K562 (cell line): ENCODE measurements around the gene CMTM4. TPM values are rescaled to one million over a fixed set of nuclear protein-coding genes. Genes with fewer than 3 reads are reported as not detected.
A peak's percentile ranks its signal among the peaks of the same experiment; 100 is the strongest.

Experiments
- ATF2 ChIP-seq: sonication (generic); formaldehyde crosslinking; IDR thresholded peaks from 2 replicates; pipeline ENCODE4 v1.8.1; 2022; ENCODE audit warnings: missing genetic modification reagents
- BCL6 ChIP-seq: fragments of 250-450 bp; sonication (Bioruptor Pico); IDR thresholded peaks from 2 replicates; pipeline ENCODE4 v1.4.0; 2020
- CGGBP1 ChIP-seq: fragments of 250-450 bp; sonication (Bioruptor Pico); IDR thresholded peaks from 2 replicates; pipeline ENCODE4 v1.9.0; 2021; ENCODE audit warnings: mild to moderate bottlenecking
- COPS2 ChIP-seq: fragments of 450-650 bp; conservative IDR thresholded peaks from 2 replicates; pipeline ENCODE4 v1.6.1; 2016; ENCODE audit warnings: mild to moderate bottlenecking, moderate library complexity
- CREBBP ChIP-seq: IDR thresholded peaks from one replicate; pipeline ENCODE4 v1.6.1; 2012; ENCODE audit warnings: low read depth, mild to moderate bottlenecking, control low read depth, inconsistent platforms, low read length
- CREM ChIP-seq: IDR thresholded peaks from 2 replicates; pipeline ENCODE4 v1.6.1; 2014; ENCODE audit warnings: antibody characterized with exemption, low read depth
- CSDE1 ChIP-seq, 2 experiments: fragments of 450-650 bp; IDR thresholded peaks; 2 replicates each; pipeline ENCODE4 v1.6.1; 2016; ENCODE audit warnings: mild to moderate bottlenecking in 1 of 2
- ESRRA ChIP-seq: fragments of 450-650 bp; IDR thresholded peaks from 2 replicates; pipeline ENCODE4 v1.6.1; 2014; ENCODE audit warnings: low read depth, mild to moderate bottlenecking, moderate library complexity, borderline replicate concordance
- FIP1L1 ChIP-seq: fragments of 200-400 bp; formaldehyde crosslinking; IDR thresholded peaks from 2 replicates; pipeline ENCODE4 v1.6.1; 2018; ENCODE audit warnings: mild to moderate bottlenecking, low read depth, low read length; ENCODE audit not compliant: poor library complexity, severe bottlenecking
- GABPB1 ChIP-seq: sonication (generic); formaldehyde crosslinking; IDR thresholded peaks from 2 replicates; pipeline ENCODE4 v1.8.0; 2022; ENCODE audit warnings: mild to moderate bottlenecking, missing genetic modification reagents
- HDAC3 ChIP-seq: fragments of 450-650 bp; IDR thresholded peaks from 2 replicates; pipeline ENCODE4 v1.6.1; 2018; ENCODE audit warnings: borderline replicate concordance, mild to moderate bottlenecking, moderate library complexity; ENCODE audit not compliant: partially characterized antibody
- JUND ChIP-seq, 2 experiments: IDR thresholded peaks; 2 replicates in 1 of 2; 3 replicates in 1 of 2; pipeline ENCODE4 v1.6.1; 2011; ENCODE audit warnings: borderline replicate concordance in 2 of 2, low read depth in 2 of 2, low read length in 2 of 2, improper control_type of control experiment in 1 of 2, missing biosample characterization in 1 of 2, missing genetic modification characterization in 1 of 2, missing genetic modification reagents in 1 of 2
- MIER1 ChIP-seq: fragments of 450-650 bp; IDR thresholded peaks from 2 replicates; pipeline ENCODE4 v1.6.1; 2016; ENCODE audit warnings: antibody characterized with exemption, mild to moderate bottlenecking, low read depth
- MTA2 ChIP-seq: fragments of 450-650 bp; IDR thresholded peaks from 2 replicates; pipeline ENCODE4 v1.6.1; 2016; ENCODE audit warnings: low read depth
- POU5F1 ChIP-seq: fragments of 150-350 bp; IDR thresholded peaks from 2 replicates; pipeline ENCODE4 v1.6.1; 2014; ENCODE audit warnings: borderline replicate concordance, low read length, low read depth, mild to moderate bottlenecking; ENCODE audit not compliant: partially characterized antibody
- SMARCA5 ChIP-seq: fragments of 450-650 bp; IDR thresholded peaks from 2 replicates; pipeline ENCODE4 v1.6.1; 2016
- SMARCC2 ChIP-seq: fragments of 450-650 bp; IDR thresholded peaks from 2 replicates; pipeline ENCODE4 v1.6.1; 2017; ENCODE audit warnings: antibody characterized with exemption, moderate library complexity, mild to moderate bottlenecking, low read depth
- STAG1 ChIP-seq: sonication (generic); formaldehyde crosslinking; IDR thresholded peaks from 2 replicates; pipeline ENCODE4 v1.5.0; 2020; ENCODE audit warnings: missing genetic modification reagents, borderline replicate concordance
- TFAP4 ChIP-seq: sonication (generic); formaldehyde crosslinking; IDR thresholded peaks from 2 replicates; pipeline ENCODE4 v1.8.0; 2022; ENCODE audit warnings: missing genetic modification reagents, mild to moderate bottlenecking, moderate library complexity, borderline replicate concordance
- XRCC4 ChIP-seq: IDR thresholded peaks from one replicate; pipeline ENCODE4 v1.6.1; 2011; ENCODE audit not compliant: insufficient read depth, insufficient read length; ENCODE audit errors: extremely low read depth
- ZBTB9 ChIP-seq: fragments of 450-650 bp; formaldehyde crosslinking; IDR thresholded peaks from 2 replicates; pipeline ENCODE4 v1.4.0; 2020; ENCODE audit warnings: mild to moderate bottlenecking, moderate library complexity
- ZNF143 ChIP-seq: sonication (generic); formaldehyde crosslinking; IDR thresholded peaks from 2 replicates; pipeline ENCODE4 v1.9.0; 2022; ENCODE audit warnings: mild to moderate bottlenecking, missing genetic modification reagents
- ZNF174 ChIP-seq: fragments of 250-450 bp; sonication (Bioruptor Pico); IDR thresholded peaks from 2 replicates; pipeline ENCODE4 v1.4.0; 2020; ENCODE audit warnings: mild to moderate bottlenecking
- ZNF175 ChIP-seq: fragments of 200-800 bp; sonication (Bioruptor generic); IDR thresholded peaks from 2 replicates; pipeline ENCODE4 v1.6.1; 2016; ENCODE audit warnings: low read depth, mild to moderate bottlenecking, missing genetic modification characterization, missing compliant biosample characterization
- ZNF280B ChIP-seq: fragments of 250-450 bp; sonication (Bioruptor Pico); IDR thresholded peaks from 2 replicates; pipeline ENCODE4 v1.5.1; 2021; ENCODE audit warnings: mild to moderate bottlenecking
- ZNF316 ChIP-seq: fragments of 450-650 bp; IDR thresholded peaks from 2 replicates; pipeline ENCODE4 v1.6.1; 2016
- polyA plus RNA-seq, 8 experiments: library from polyadenylated mRNA; depleted of rRNA in 4 of 8; stranded (reverse) in 5 of 8; unstranded in 3 of 8; fragments of >200 nt; fragmentation: Nextera tagmentation in 2 of 8; fragmentation: Illumina TruSeq in 1 of 8; extraction: Ambion mirVana in 2 of 8; extraction: Trizol in 1 of 8; gene quantifications; 2 replicates each; pipeline versions ENCODE4 v1.2.1 to v1.2.3, GENCODE V29; 2011 to 2014; ENCODE audit warnings: inconsistent platforms in 1 of 8, missing spikeins in 1 of 8
- total RNA-seq, 7 experiments: library from RNA; depleted of rRNA in 6 of 7; stranded (reverse); fragments of >200 nt in 6 of 7; fragmentation: Illumina TruSeq in 2 of 7; extraction: Trizol in 2 of 7; gene quantifications; 2 replicates each; pipeline versions ENCODE4 v1.2.1 to v1.2.3, GENCODE V29; 2011 to 2021; ENCODE audit warnings: low replicate concordance in 1 of 7

The CMTM4 gene
- total and polyA plus RNA-seq, 9 of the 15 experiments (the other 6 are each of a cell fraction or from before 2014, with no cell fraction given): 2.0 to 21.3 (median 12.5) TPM

- peak; percentile 36 for TF ChIP-seq HDAC3
- TF ChIP-seq FIP1L1: no peak
- no peak for TF ChIP-seq ZNF316
- TF ChIP-seq BCL6 (CRISPR knock-in tag): no peak
- TF ChIP-seq ZNF143 (CRISPR knock-in tag): no peak
- TF ChIP-seq CSDE1 (IDR thresholded peaks at IDR 0.05): no peak
- 0 out of 2 replicates have a peak, but pooled peaks have one; percentile 26 for TF ChIP-seq JUND (IDR thresholded peaks at IDR 0.05; ENCODE audit: borderline replicate concordance, low read depth, low read length)
- no peak; the same call in 2 of the 3 replicates for TF ChIP-seq JUND (tag; IDR thresholded peaks at IDR 0.05; ENCODE audit: borderline replicate concordance, low read depth, low read length)
- peak; percentile 77 for TF ChIP-seq CREM
- no peak; the same call in 1 of the 2 replicates for TF ChIP-seq ZNF175
- no peak for TF ChIP-seq ZNF174 (CRISPR knock-in tag)
- TF ChIP-seq POU5F1: no peak
- TF ChIP-seq XRCC4: no peak
- no peak for TF ChIP-seq SMARCA5
- TF ChIP-seq STAG1: no peak
- TF ChIP-seq ESRRA: no peak
- no peak for TF ChIP-seq ZBTB9
- no peak for TF ChIP-seq CGGBP1 (CRISPR knock-in tag)
- TF ChIP-seq ATF2 (CRISPR knock-in tag): no peak
- no peak for TF ChIP-seq MIER1
- no peak for TF ChIP-seq SMARCC2
- no peak for TF ChIP-seq COPS2
- no peak for TF ChIP-seq GABPB1 (CRISPR knock-in tag)
- TF ChIP-seq CREBBP: no peak
- peak; percentile 83 for TF ChIP-seq MTA2
- no peak for TF ChIP-seq ZNF280B (CRISPR knock-in tag)
- peak; percentile 71; the same call in 1 of the 2 replicates for TF ChIP-seq TFAP4
Observed at GRCh38 chr16:66617728-66618127, 78.8 kb downstream of the CMTM4 start (continued).
